Effector memory CD4-positive, alpha-beta T cell (primary cell): ENCODE measurements around the gene SS18L1.

Experiments used
- DNase-seq, 3 donors: peaks; one replicate each; pipeline ENCODE4 v3.0.0-alpha.2; 2020
- H3K27ac ChIP-seq: 2 replicates; pipeline ENCODE4 v1.7.0; 2013; ENCODE audit warnings: mild to moderate bottlenecking, low read length, moderate library complexity; ENCODE audit not compliant: insufficient read depth, poor library complexity, severe bottlenecking
- H3K27me3 ChIP-seq: replicated peaks from 2 replicates; pipeline ENCODE4 v1.7.0; 2013; ENCODE audit warnings: mild to moderate bottlenecking, low read length; ENCODE audit not compliant: insufficient read depth, control insufficient read depth, poor library complexity, severe bottlenecking
- H3K36me3 ChIP-seq: 2 replicates; pipeline ENCODE4 v1.7.0; 2013; ENCODE audit warnings: mild to moderate bottlenecking, low read length, moderate library complexity; ENCODE audit not compliant: control insufficient read depth, insufficient read depth
- H3K4me1 ChIP-seq: 2 replicates; pipeline ENCODE4 v1.7.0; 2013; ENCODE audit warnings: low read length, mild to moderate bottlenecking; ENCODE audit not compliant: control insufficient read depth, insufficient read depth, poor library complexity, severe bottlenecking
- H3K4me3 ChIP-seq: 2 replicates; pipeline ENCODE4 v1.7.0; 2013; ENCODE audit warnings: low read length, low read depth, mild to moderate bottlenecking; ENCODE audit not compliant: insufficient read depth, poor library complexity, severe bottlenecking
- H3K9me3 ChIP-seq: 2 replicates; pipeline ENCODE4 v1.7.0; 2013; ENCODE audit warnings: mild to moderate bottlenecking, low read length, moderate library complexity; ENCODE audit not compliant: control insufficient read depth

The SS18L1 gene

DNA sequence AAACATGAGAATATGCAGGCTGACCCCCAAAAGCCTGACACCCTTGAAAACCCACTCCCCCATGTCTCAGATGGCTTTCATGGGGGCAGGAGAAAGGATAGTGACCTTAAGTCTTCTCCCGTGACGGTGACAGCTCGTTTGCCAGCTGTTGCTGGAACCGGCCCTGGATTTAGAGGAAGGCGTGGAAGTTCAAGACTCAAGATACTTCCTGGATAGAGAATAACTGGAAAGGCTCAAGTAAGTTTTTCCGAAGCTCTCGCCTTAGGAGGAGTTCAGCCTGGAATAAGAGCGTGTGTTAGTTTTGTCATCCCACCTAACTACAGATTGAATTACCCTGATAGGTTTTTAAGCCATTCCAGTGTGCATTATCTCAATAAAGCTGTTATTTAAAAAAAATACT lies 27.7 kb downstream of the SS18L1 start:
- H3K36me3 ChIP-seq = peaks cover 4% of the 10 kb centered on the region
- H3K27me3 ChIP-seq = no peaks in the 10 kb centered on the region
- no peaks in the 10 kb centered on the region for H3K9me3 ChIP-seq
- H3K4me1 ChIP-seq = no peaks in the 10 kb centered on the region
- no peak overlapping the region for H3K27ac ChIP-seq
- DNase-seq = no peak
- H3K4me3 ChIP-seq = no peak overlapping the region

DNA sequence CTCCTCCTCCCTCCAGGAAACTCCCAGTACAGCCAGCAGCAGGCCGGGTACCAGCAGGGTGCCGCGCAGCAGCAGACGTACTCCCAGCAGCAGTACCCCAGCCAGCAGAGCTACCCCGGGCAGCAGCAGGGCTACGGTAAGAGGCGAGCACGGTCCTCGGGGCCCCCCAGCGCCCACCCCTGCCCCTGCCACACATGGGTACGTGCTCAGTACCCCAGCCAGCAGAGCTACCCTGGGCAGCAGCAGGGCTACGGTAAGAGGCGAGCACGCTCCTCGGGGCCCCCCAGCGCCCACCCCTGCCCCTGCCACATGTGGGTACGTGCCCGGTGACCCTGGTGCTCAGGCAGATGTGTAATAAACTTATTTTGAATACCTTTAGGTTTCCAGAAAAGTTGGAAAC lies 29.1 kb downstream of the SS18L1 start:
- H3K27me3 ChIP-seq = no peaks in the 10 kb centered on the region
- H3K36me3 ChIP-seq = peaks cover 4% of the 10 kb centered on the region
- H3K4me1 ChIP-seq = no peaks in the 10 kb centered on the region
- H3K4me3 ChIP-seq = no peak overlapping the region
- H3K9me3 ChIP-seq = no peaks in the 10 kb centered on the region
- no peak for DNase-seq
- H3K27ac ChIP-seq = no peak overlapping the region

DNA sequence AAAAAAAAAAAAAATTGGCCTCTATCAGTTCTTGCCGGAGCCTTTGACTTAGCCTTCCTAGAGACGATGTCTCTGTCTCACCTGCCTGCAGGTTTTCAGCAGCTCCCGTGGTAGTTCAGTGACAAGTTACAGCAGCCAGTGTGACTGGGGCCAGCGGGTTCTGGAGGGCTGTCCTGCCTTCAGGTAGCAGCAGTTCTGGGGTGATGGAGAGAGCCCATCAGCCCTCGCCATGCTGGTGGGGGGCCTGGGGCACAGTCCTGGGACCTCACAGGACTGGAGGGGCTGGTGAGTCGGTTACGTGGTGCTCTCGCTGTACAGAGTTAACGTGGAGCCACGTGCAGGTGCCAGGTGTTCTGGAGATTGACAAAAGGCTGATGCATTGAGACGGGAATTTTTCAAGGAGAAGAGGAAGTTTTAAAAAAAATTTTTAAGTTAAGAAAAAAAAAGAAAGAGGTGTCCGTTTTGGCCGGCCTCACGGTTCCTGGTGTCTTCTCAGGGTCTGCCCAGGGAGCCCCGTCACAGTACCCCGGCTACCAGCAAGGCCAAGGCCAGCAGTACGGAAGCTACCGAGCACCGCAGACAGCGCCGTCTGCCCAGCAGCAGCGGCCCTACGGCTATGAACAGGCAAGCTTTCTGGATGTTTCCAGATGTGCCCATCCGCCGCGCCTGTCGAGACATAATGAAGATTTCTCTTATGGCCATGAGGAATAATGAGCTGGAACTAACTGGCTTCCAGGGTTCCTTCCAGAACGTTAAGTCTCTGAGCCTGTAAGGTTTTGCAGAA lies 30.6 kb downstream of the SS18L1 start:
- H3K27me3 ChIP-seq = no peaks in the 10 kb centered on the region
- DNase-seq = no peak
- H3K27ac ChIP-seq = no peak overlapping the region
- no peaks in the 10 kb centered on the region for H3K9me3 ChIP-seq
- H3K4me1 ChIP-seq = no peaks in the 10 kb centered on the region
- H3K4me3 ChIP-seq = no peak overlapping the region
- no peaks in the 10 kb centered on the region for H3K36me3 ChIP-seq

DNA sequence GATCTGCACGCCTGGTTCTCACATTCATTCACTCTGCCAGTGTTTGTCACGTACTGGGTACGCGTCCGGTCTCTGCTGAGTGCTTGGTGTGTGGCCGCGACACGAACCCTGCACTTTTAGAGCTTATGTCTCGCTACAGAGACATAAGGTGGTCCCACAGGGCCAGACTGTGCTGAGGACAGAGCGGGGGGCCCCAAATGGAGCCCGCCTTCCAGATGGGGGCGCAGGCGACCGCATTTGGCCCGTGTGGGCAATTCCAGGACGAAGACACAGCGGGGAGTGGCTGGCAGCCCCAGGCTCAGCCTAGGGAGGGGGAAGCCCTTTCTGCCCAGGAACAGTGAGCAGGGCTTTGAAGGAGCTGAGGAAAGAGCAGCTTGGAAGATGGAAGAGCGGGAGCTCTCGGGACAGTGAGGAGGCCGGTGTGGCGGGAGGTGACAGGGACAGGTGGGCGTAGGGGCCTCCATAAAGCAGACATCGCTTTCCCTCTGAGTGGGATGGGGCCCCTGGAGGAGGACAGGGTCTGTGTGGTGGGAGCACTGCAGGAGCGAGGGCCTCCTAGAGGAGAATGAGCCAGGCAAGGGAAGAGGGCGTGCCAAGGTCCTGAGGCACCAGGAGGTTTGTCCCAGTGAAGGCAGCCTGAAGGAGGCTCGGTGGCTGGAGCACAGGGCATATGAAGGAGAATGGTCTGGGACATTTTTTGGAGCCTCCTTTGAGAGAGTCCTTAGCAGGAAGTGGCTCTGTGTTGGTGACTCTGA lies 31.5 kb downstream of the SS18L1 start:
- no peak for DNase-seq
- Histone ChIP-seq H3K36me3 (no peaks in the 10 kb centered on the region), H3K27me3 (no peaks in the 10 kb centered on the region)

DNA sequence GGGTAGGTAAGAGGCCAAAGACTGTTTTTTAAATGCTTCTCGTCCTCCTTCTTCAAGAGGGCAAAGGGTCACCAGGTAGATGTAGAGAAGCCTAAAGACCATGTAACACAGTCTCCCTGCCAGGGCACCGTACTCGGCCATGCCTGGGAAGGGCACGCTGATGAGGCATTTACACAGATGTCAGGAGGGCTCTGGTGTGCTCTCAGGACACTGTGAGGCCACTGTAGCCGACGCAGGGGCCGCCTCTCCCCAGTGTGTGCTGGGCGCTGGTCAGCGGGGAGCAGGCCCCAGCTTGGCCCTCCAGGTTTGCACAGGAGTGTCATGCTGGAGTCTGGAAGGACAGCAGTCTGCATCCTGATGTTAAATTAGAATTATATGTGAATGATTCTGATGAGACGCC lies 32.1 kb downstream of the SS18L1 start:
- H3K4me1 ChIP-seq = no peaks in the 10 kb centered on the region
- H3K9me3 ChIP-seq = no peaks in the 10 kb centered on the region
- no peak for DNase-seq
- no peak overlapping the region for H3K4me3 ChIP-seq
- H3K27me3 ChIP-seq = no peaks in the 10 kb centered on the region
- H3K36me3 ChIP-seq = no peaks in the 10 kb centered on the region
- no peak overlapping the region for H3K27ac ChIP-seq

More for the DNA sequence above, 31.5 kb downstream of the SS18L1 start:
- Histone ChIP-seq H3K27ac (no peak overlapping the region), H3K9me3 (no peaks in the 10 kb centered on the region), H3K4me3 (no peak overlapping the region), H3K4me1 (no peaks in the 10 kb centered on the region)

DNA sequence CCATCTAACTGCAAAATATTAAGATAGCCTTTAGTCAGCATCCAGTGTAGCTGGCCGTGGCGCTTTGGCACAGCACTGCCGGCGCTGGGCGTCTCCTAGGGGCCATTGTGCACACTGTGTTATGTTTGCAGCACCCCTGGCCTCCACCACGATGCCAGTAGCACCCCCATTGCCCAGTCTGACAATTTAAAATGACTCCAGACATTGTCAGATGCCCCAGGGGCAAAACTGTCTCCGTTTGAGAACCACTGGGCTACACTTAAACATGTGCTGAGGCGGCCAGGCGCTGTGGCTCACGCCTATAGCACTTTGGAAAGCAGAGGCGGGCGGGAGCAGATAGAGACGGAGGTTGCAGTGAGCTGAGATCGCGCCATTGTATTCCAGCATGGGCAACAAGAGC lies 33.3 kb downstream of the SS18L1 start:
- Histone ChIP-seq H3K36me3 (no peaks in the 10 kb centered on the region), H3K4me1 (no peaks in the 10 kb centered on the region)

DNA sequence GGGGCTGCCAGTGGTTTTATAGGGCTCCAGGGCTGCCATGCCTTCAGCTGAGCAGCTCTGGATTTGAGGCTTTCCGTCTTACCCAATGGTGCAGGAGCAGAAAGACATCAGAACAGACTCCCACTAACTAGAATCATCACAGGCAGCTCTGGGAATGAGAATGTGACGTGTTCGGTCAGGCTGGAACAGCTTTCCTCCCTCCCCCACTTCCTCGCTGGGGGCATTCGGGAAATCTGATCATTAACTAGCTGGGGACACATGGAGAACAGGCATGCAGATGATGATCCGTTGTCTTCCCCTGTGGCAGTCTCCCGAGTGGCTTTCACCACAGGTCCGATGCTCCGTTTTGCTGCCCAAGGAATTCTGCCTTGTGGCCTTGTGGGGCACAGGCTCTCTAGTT lies 33.7 kb downstream of the SS18L1 start:
- Histone ChIP-seq H3K4me3 (no peak overlapping the region), H3K36me3 (no peaks in the 10 kb centered on the region), H3K27ac (no peak overlapping the region), H3K27me3 (no peaks in the 10 kb centered on the region), H3K4me1 (no peaks in the 10 kb centered on the region), H3K9me3 (no peaks in the 10 kb centered on the region)
- DNase-seq = no peak

More for the DNA sequence above, 33.3 kb downstream of the SS18L1 start:
- Histone ChIP-seq H3K9me3 (no peaks in the 10 kb centered on the region), H3K27me3 (no peaks in the 10 kb centered on the region), H3K27ac (no peak overlapping the region), H3K4me3 (no peak overlapping the region)
- DNase-seq = no peak

DNA sequence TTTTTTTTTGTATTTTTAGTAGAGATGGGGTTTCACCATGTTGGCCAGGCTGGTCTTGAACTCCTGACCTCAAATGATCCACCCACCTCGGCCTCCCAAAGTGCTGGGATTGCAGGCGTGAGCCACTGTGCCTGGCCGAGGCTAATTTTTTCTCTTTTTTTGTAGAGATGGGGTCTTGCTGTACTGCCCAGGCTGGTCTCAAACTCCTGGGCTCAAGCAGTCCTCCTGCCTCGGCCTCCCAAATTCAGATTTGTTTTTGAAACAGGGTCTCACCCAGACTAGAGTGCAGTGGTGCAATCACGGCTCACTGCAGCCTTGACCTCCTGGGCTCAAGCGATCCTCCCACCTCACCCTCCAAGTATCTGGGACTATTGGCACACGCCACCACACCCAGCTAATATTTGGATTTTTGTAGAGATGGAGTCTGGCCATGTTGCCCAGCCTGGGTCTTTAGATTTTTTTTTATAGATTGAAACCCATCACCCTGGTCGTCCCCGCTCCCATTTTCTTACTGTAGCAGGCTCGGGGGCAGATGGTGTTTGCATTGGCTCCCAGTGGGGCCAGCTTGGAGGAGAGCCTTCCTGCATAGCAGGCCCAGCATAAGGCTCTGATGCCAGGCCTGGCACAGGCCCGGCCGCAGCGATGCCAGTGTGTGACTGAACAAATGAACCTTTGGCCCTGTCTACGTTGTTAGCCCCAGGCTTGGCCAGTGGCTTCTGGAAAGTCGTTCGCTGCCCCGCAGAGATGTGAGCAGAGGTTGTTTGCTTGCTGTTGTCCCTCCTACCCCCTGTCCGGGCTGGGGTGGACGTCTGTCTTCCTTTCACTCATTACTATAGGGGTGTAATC lies 35.0 kb downstream of the SS18L1 start:
- H3K27me3 ChIP-seq = no peaks in the 10 kb centered on the region
- no peak for DNase-seq
- peaks cover 3% of the 10 kb centered on the region for H3K4me1 ChIP-seq
- H3K9me3 ChIP-seq = no peaks in the 10 kb centered on the region
- H3K4me3 ChIP-seq = no peak overlapping the region
- no peaks in the 10 kb centered on the region for H3K36me3 ChIP-seq
- no peak overlapping the region for H3K27ac ChIP-seq

DNA sequence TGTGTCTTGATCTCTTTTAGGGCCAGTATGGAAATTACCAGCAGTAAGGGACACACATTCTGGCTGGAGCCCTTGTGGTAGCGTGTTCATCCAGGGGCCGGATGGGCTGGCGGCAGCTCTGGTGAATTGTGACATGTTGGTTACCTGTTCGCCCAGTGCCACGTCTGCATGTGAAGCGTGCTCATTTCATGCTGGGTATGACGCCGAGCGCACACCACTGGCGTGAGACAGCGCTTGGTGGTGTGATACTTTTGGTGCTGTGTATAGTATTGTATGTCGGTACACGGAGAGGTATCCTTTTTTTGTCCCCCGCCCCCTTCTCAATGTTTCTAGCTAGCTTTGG lies 35.6 kb downstream of the SS18L1 start:
- H3K36me3 ChIP-seq = no peaks in the 10 kb centered on the region
- no peaks in the 10 kb centered on the region for H3K9me3 ChIP-seq
- no peak overlapping the region for H3K4me3 ChIP-seq
- no peak overlapping the region for H3K27ac ChIP-seq
- DNase-seq = no peak
- peaks cover 8% of the 10 kb centered on the region for H3K4me1 ChIP-seq
- H3K27me3 ChIP-seq = no peaks in the 10 kb centered on the region

DNA sequence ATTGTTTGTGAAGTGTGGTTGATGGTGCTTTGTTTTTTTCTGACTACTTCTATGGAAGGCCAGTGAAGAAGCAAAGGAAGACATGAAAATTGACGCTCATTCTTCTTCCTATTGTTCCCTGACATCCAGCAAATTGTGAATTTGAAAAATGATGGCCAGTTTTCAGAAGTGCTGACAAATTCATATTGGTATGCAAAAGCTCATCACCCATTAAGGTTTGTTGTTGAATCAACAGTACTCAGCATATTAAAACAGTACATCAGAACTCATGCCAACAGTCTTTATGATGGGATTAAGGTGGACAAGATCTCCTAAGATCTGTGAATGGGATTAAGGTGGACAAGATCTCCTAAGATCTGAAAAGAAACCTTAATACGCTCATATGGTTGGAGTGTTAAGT lies 38.2 kb downstream of the SS18L1 start:
- Histone ChIP-seq H3K27ac (no peak overlapping the region), H3K36me3 (no peaks in the 10 kb centered on the region), H3K4me1 (peaks cover 11% of the 10 kb centered on the region), H3K9me3 (no peaks in the 10 kb centered on the region), H3K27me3 (no peaks in the 10 kb centered on the region), H3K4me3 (peak overlapping the region; percentile 94)
- DNase-seq = no peak
